Dedifferentiated amniotic fluid mesenchymal stem cell (primary cell): ENCODE measurements around the gene KSR2.

Experiments
- DNase-seq: peaks from one replicate; pipeline ENCODE4 v3.0.0-alpha.2; 2016; ENCODE audit errors: extremely low spot score

KSR2 gene

DNA sequence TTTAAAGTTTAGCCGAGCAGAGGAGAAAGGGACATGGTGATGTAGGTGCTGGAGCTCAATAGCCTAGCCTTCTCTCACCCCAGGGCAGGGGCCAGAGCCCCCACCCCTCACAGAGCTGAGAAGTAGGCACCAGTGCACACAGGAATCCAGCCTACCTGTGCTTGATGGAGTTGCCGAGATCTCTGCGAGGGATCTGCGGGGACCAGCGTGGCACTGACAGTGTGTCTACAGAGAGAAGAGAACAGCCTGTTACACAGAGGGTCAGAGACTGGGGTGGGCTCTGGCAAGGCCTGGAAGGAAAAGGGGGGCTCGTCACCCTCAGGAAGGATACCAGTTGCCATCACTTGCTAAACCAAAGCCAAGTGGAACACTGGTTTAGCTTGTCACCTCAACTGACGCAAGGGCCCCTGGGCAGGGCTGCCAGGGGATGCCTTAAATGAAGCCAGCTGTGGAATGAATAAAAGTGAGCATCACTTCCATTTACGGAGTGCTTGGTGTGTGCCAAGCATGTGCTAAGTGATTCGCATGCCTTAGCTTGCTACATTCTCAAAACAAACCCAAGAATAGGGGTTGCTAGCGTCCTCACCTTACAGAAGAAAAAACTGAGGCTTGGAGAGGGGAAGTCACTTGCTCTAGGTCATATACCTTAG is 386.5 kb downstream of the KSR2 start:
- DNase-seq, result no peak

DNA sequence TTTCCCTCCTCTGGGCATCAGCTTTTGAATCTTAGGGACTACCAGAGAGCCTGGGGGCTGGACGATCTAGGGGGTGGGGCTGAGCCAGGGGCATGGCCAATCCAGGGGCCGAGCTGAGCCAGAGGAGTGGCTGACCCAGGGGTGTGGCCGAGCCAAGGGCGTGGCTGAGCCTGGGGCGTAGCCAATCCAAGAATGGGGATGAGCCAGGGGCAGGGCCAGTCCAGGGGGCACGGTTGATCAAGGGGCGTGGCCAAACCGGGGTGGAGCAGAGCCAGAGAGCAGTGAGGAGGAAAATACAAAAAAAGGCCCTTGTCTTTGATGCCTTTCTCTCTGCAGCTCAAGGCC is 388.1 kb downstream of the KSR2 start:
- DNase-seq, result no peak

DNA sequence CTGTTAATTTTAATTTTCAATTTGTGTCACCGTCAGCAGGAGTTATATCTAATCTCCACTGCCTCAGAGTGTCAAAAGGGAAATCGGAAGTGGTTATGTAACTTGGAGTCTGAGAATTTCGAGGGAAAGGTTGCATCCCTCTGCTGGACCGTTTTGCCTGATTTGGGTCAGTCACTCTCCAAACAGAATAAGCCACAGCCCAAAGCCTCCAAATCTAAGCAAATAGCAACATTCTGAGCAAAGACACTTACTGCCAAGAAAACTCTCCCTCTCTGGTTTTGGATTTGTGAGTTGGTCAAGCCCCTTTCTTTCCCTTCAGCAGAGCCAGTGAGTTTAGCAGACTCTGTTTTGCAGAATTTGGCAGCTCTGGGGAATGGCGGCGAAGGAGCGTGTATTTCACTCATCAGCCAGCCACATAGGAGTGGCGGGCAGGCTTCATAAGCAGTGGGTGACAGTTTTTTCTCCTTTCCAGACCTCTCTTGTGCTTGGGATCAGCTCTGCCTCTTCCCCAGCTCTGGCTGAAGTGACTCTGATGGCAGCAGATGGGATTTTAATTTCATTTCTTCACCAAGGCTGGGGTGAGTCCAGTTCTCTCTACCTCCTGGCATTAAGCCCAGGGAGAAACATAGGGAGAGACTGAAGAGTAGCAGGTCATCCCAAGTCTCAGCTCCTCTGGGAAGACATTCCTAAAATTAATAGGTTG is 388.6 kb downstream of the KSR2 start:
- no peak for DNase-seq

DNA sequence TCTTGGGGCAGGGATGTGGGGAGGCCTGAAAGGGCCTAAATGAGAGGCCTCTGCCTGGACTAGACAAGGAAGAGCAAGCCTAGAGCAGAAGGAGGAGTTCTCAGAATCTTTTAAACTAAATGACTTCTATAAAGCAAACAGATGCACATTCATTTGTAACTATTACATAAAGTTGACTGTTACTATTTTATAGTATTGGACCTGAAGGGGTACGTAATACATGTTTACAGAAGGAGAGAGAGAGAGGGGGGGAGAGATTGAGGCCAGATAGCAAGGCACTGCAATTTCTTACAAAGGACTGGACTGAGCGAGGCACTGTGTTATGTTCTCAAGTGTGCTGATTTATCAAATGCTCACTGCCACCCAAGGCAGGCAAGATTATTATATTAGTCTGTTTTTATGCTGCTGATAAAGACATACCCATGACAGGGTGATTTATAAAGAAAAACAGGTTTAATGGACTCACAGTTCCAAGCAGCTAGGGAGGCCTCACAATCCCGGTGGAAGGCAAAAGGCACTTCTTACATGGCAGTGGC is 391.6 kb downstream of the KSR2 start:
- DNase-seq, result no peak

DNA sequence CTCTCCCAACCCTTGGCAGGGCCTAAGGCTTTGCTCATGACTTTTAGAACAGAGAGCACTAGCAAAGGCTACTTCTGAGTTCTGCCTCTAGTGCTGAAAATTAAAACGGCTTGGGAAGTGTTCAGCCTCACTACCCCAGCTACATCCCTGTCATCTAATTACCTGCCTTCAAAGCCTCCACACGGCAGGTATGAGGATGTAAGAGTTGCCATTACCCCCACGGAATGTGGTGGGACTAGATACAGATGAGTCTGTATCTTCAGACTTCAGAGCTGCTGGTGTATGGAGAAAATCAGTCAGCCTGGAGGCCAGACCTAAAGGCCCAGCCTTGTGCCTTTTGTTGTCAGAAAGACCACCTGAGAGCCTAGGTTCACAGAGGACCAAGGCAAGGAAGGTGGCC is 392.7 kb downstream of the KSR2 start:
- no peak for DNase-seq

DNA sequence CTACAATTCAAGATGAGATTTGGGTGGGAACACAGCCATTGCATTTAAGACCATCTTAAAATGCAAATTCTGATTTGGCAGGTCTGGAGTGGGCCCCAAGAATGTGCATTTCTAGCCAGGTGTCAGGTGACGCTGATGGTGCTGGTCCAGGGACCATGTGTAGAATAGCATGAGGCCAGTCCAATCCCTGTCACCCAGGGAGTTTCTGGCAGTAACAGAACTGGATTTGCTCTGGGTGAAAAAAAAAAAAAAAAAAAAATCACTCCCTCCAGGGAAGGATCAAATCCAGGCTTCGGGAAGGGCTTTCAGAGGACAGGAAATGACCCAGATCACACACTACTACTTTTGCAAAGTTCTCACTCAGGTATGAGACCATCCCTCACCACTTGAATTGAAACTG is 394.1 kb downstream of the KSR2 start:
- DNase-seq, result no peak

DNA sequence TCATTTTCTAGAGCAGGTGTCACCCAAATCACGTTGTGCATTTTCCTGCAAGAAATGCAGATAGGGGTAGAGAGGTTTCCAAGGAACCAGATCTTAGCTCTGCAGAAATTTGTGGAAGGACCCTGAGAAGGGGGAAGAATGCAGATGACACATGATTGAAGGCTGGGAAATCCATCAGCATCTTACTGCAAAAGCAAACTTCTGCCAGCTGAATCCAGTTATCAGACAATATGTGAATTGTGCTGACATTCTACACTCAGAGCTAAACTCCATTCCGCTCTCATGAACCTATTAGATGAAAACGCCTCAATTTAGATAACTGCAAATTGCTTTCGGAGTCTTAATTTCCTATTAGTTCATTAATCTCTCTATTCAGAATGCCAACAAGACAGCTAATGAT is 396.0 kb downstream of the KSR2 start:
- DNase-seq, result no peak

DNA sequence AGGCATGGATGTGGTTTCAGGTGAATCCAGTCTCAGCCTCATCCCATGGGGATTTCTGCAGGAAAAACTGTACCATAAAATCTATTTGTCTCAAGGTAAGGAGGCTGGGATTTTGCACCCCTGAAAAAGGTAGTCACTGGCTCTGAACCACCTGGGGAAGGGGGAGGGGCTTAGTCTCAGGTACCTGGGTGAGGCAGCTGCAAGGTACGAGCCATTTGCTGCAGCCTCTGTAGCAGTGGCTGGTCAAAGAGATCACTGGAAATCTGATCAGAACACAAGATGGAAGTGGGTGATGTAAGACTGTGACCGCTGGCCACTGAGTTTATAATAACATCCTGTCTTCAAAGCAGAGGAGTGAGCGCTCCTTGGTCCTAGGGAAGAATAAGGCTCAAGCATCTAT is 397.5 kb downstream of the KSR2 start:
- no peak for DNase-seq

DNA sequence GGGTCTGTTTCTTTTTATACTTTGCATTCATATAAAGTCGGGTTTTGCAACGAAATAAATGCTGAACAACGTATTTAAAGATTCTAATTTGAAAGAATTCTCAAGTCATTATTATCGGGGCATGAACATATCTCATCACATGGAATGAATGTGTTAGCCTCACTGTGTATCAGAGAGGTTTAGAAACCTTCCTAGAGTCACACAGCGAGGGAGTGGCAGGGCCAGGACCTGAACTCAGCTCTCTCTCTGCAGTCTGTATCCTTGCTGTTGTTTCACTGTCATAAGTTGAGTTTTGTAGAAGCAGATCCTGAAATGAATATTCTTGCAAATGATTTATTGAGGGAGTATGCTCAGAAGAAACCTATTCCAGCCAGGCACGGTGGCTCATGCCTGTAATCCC is 398.2 kb downstream of the KSR2 start:
- no peak for DNase-seq

DNA sequence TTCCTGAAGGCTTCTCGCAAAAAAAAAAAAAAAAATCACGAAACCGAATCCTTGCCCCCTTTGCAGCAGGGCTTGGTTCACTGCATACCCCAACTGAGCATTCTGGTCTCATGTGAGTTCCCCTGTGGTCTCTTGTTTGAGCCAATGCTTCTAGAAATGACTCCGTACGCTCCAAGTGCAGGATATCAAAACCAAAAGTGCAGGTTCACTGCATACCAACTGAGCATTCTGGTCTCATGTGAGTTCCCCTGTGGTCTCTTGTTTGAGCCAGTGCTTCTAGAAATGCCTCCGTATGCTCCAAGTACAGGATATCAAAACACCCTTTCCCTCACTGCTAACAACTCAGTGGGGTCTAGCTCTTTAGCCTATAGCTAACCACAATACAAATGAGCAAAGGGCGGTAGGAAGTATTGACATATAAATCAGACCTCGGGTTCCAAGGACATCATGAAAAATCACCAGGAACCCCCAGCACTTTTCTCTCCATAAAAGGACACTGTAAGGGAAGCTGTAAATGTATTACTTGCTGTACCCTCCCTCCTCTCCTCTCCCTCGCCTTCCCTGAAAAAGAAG is 401.1 kb downstream of the KSR2 start:
- no peak for DNase-seq

DNA sequence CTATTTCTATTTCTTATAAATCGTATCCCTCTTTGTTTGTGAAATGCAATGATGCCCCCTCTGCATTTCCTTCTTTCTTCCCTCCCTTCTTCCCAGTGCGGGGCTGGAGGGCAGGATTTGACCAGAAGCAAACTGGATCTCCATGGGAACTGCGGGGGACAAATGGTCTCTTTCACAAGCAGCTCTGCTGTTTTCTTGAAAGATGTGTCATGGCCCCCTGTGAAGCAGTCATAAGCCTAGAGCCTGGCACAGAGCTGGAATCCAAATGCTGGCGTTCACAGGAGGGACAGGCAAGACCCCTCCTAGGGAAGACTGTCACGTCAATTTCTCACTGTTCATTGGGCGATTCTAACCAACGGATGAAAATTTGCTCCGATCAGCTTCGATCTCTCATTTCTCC is 403.9 kb downstream of the KSR2 start:
- DNase-seq, result no peak

DNA sequence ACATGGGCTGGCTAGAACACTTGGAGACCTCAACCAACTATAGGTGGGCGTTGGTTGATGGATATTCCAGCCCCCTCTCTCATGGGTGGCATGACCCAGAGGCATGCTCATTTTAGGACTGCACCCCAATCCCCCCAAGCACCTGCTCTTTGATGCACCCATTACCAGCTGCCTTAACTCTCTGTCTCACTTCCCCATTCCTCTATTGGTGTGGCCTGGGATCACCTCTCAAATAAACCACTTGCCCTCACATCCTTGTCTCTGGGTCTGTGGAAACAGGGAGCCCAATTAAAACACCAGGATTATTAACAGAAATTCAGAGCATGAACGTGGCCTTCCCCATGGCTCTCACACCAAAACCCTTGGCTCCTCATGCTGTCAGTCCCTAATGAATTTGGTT is 405.1 kb downstream of the KSR2 start:
- no peak for DNase-seq

DNA sequence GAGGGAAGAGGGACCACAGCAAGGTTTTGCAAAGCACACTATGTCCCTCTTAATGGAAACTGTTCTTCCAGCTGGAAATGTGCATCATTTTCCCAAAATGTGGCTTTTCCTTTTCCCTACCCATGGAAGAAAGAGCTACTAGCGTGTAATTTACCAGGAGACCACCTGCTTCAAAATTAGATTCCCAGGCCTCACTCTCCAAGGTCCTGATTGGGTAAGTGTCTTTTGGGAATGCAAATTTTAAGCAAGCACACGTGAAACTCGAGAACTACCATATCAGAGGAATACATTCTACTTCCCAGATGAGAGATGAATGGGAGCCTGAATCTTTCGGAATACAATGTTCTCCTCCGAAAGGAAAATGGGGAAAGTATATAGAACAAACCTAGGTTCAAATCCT is 405.8 kb downstream of the KSR2 start:
- DNase-seq, result no peak

DNA sequence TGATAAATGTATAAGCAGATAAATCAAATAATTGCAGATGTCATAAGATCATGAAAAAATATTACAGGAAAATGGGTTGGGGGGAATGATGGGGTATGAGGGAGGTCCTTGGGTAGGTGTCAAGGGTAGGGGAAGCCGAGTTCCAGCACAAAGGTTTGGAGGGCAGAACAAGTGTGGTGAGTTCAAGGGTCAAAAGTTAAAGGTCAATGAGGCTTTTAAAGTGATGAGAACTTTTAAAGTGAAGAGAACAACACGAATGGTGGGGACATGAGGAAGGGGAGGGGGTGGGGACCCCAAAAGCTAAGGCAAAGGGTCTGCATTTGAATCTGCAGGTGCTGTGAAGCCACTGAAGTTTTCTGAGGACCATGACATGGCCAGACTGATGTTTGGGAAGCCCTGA is 406.8 kb downstream of the KSR2 start:
- DNase-seq, result no peak

DNA sequence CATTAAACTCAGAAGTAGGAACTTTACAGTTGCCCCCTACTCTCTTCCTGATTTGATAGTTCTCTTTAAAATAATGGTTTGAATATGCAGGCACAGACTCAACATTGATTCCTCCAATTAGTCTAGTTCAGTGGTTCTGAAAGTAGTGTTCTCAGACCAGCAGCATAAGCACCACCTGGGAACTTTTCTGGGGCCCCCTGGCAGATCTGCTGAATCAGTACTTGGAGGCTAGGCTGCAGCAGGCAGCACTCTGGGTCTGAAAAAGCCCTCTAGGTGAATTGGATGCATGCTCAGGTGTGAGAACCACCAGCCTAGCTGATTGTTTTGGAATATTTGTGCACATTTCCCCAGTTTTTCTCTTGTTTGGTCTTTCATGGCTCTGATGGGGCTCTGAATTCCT is 408.8 kb downstream of the KSR2 start:
- DNase-seq, result no peak

DNA sequence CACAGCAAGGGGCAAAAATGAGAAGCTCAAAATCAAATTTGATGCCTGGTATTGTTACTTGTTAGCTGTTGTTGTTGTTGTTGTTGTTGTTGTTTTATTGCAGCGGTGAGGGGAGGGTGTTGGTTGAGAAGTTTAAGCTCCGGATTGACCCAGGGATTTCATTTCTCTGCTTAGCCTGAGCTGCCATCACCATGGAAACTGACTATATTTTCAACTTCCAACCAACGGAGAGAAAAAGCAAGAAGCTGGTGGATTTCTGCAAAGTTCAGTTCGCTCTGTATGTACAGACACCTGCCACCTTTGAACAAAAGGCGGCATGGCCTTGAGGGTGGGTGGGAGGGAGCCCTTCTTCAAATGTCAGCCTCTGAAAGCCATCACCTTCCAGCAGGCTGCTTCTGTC is 412.9 kb downstream of the KSR2 start:
- DNase-seq, result no peak

DNA sequence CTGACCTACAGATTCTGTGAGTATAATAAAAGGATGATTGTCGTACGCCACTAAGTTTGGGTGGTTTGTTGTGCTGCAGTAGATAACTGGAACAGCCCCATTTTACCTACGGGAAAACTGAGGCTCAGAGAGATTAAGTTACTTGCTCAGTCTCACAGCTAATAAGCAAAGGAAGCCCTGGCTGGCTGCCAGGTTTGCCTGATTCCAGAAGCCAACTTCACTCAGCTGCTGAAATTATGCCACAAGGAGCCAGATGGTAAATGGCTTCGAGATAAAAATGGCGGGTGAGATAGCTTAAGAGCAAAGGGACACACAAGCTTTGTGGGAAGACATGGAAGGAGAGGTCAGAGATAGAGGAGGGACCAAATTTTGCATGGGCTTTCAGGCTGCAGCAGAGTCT is 415.8 kb downstream of the KSR2 start:
- no peak for DNase-seq

DNA sequence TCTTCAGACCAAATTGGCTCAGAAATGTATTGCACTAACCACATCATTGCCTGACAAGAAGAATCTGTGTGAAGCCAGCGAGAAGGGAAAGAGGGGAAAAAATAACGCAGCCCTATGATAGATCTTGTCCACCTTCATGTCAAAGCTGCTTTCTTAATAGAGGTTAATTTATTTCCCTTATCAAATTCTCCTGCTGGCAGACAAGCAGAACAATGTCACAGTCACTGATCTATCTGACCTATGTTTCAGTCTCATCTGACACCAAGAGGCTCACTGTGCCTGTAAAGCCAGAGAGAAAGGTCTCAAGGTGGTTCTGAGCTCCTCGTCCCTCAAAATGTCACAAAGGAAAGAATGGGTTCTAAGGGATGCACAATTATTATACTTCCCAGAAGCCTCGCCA is 417.1 kb downstream of the KSR2 start:
- DNase-seq, result no peak

DNA sequence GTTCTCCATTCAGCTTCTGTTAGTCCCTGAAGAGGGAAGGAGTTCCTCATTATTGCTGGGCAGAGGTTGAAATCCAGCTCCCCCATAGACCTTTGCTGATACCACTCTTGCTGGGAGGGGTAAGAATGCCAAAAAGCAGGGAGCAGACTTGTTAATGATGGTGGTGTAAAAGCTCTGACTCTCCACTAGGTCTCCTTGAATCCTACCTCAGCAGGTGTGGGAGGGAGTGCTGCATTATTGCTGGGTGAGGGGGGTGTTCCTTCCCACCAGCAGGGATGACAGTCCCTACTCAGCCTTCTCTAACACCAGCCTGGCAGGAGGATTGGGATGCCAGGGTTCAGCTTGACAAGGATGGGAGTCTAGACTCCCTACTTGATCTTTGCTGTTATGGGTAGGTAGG is 421.6 kb downstream of the KSR2 start:
- DNase-seq, result no peak

DNA sequence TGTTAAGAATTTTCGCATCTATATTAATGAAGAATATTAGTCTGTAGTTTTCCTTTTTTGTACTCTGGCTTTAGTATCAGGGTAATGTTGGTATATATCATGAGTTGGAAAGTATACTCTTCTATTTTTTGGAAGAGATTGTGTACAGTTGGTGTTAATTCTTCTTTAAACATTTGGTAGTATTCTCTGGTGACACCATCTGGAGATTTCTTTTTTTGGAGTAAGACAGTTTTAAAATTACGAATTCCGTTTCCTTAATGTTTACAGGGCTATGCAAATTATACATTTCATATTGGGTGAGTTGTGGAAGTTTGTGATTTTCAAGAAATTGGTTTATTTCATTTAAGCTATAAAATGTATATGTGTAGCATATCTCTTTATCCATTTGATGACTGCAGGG is 423.6 kb downstream of the KSR2 start:
- DNase-seq, result no peak

DNA sequence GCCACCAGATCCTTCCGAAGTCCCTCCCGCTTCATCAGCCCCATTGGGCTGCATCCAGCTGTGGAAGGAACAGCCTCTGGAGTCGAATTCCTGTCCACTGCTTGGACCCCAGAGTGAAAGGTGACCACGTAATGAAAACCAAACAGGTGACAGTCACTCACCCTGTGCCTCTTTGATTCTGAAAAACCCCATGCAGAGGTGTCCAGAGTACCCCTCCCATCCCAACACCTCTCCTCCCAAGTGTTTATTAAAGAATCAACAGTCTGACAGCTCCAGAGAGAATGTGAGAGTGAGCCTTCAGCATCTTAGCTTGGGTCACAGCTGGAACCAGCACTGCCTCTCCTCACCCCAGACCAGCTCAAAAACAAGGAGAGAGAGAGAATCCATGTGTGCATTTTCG is 428.8 kb downstream of the KSR2 start:
- DNase-seq, result no peak

DNA sequence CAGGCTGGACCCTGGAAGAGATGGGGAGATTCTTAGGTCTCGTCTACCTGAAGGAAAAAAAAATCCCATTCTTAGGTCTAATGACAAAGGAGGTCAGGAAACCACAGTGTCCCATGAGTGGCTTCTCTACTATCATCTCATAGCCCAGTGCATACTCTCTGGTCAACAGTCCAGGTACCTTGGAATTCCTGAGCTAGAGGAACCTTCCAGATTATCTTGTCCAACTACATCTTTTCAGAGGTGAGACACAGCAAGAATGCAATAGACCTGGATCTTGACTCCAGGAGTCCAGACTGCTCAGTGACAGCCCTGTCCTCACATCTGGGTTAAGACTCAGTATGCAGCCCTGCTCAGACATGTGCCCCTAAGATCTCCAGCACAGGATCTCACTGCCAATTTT is 429.9 kb downstream of the KSR2 start:
- no peak for DNase-seq

DNA sequence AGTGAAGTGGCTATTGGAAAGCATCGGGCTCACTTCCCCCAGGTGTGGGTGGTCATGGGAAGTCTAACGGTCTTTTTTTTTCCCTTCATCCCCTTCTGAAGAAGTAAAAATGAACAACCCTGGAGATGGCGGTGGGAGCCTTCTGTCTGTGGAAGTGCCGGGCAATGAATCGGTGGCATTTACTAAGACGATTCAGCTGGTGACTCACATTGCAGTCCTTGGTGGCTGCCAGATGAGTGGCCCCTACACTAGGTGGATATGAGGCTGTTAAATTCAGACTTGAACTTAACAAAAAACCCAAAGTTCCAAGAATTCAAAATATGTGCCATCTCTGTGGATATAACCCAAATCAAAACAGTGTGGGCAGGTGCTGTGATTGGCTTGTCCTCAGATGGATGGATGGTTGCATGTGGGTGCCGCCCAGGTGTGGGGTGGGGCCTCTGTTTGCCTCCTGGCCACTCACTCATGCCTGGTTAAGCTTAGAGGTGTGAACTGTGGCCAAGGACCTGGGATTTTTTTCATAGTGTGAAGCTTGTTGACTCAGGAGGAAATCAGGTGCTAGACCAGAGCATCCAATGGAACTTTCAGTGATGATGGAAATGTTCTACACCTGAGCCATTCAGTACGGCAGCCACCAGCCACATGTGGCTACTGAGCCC is 430.6 kb downstream of the KSR2 start:
- DNase-seq, result no peak
